Right ventricle myocardium inferior (tissue), 1 donor: Measurements from ENCODE around the gene LY6G6D. TPM values are rescaled to one million over a fixed set of nuclear protein-coding genes. Genes with fewer than 3 reads are reported as not detected.
A peak's percentile ranks its signal among the peaks of the same experiment; 100 is the strongest.

Experiments used
- ATAC-seq: fragments of 200-7000 bp; cut with Tn5 transposase; one replicate; pipeline ENCODE4 v1.9.1; 2020; ENCODE audit warnings: mild to moderate bottlenecking, moderate library complexity
- DNase-seq: peaks from one replicate; pipeline ENCODE4 v3.0.0; 2021; ENCODE audit errors: missing footprints
- intact Hi-C: fragments of 100-400 bp; cut with DNase I; formaldehyde crosslinking; loops from one replicate; pipeline ENCODE4 v1.11.0; 2022
- long read RNA-seq: library from polyadenylated mRNA; unstranded; transcript quantifications from one replicate; pipeline ENCODE4 v2.0.0, GENCODE V29; 2021
- total RNA-seq: library from RNA; stranded (reverse); fragmentation: NEBNext Ultra II Directional; extraction: Animal tissue kit (Norgen Biotek cat#: 25700); gene quantifications from one replicate; pipeline ENCODE4 v1.2.1, GENCODE V29; 2021
- donor health status: DM: no; HTN: yes; CAD: no; lungs with severe emphysema.

The LY6G6D gene
- total RNA-seq = not detected
- long read RNA-seq = 0 reads

- DNase-seq (no peak), ATAC-seq (no peak)
- intact Hi-C loops = no loop called here
Measured at GRCh38 chr6:31715022-31715958, at the start of gene LY6G6D. LY6G6D (plus strand) TSS chr6:31715348; CDS start chr6:31715356, 8 bp downstream.

GRCh38 chr6:31665501-31666336 lies 49.4 kb upstream of the LY6G6D start, which contains the start of gene CSNK2B:
CSNK2B (plus strand) TSS chr6:31666080; CDS start chr6:31666832, 752 bp downstream.
- intact Hi-C loops = loop anchor here (1.0 to 10.0 kb wide), 4 partner anchors 13 to 509 kb away; partner anchors contain the start of genes ABHD16A, AGPAT1, BAG6 and RNF5
- ATAC-seq (peak; percentile 92), DNase-seq (peak; percentile 99)

GRCh38 chr6:31666337-31666965 lies 48.7 kb upstream of the LY6G6D start:
- DNase-seq (no peak), ATAC-seq (no peak)
- intact Hi-C loops = loop anchor here (2.0 to 10.0 kb wide), 3 partner anchors 36 to 508 kb away; partner anchors contain the start of genes ABHD16A, AGPAT1 and RNF5

- DNase-seq (no peak), ATAC-seq (no peak)
- intact Hi-C loops = loop anchor here (5.0 to 10.0 kb wide), 2 partner anchors 163 to 505 kb away; partner anchors contain the start of genes AGPAT1 and RNF5
Measured at GRCh38 chr6:31669676-31670075, 45.5 kb upstream of the LY6G6D start, which contains the start of gene LY6G5B. LY6G5B (plus strand) TSS chr6:31669976; CDS start chr6:31670951, 975 bp downstream.

GRCh38 chr6:31676322-31676903 lies 38.7 kb upstream of the LY6G6D start:
- intact Hi-C loops = no loop called here
- ATAC-seq (no peak), DNase-seq (no peak)

GRCh38 chr6:31676904-31677303 lies 38.2 kb upstream of the LY6G6D start:
- ATAC-seq = no peak
- intact Hi-C loops = no loop called here
- DNase-seq = no peak

- intact Hi-C loops = no loop called here
- ATAC-seq (no peak), DNase-seq (no peak)
Measured at GRCh38 chr6:31677955-31678354, 37.2 kb upstream of the LY6G6D start.

- DNase-seq (peak; percentile 89), ATAC-seq (peak; percentile 91)
- intact Hi-C loops = loop anchor here (2.0 to 10.0 kb wide), 6 partner anchors 48 to 272 kb away; partner anchors contain the start of genes DDAH2 and NEU1
Measured at GRCh38 chr6:31680226-31681134, 34.7 kb upstream of the LY6G6D start, which contains the start of gene LY6G5C. LY6G5C (minus strand) TSS chr6:31681067; CDS start chr6:31680373, 694 bp downstream.

- DNase-seq = no peak
- peak; percentile 48 for ATAC-seq
- intact Hi-C loops = loop anchor here (2.0 to 10.0 kb wide), 6 partner anchors 48 to 272 kb away; partner anchors contain the start of genes DDAH2 and NEU1
Measured at GRCh38 chr6:31681135-31681671, 33.9 kb upstream of the LY6G6D start.

- DNase-seq = no peak
- ATAC-seq = no peak
- intact Hi-C loops = loop anchor here (5.0 to 10.0 kb wide), 2 partner anchors 149 to 181 kb away; partner anchors contain the start of gene NEU1
Measured at GRCh38 chr6:31683591-31683990, 31.6 kb upstream of the LY6G6D start.

GRCh38 chr6:31686483-31686882 lies 28.7 kb upstream of the LY6G6D start:
- DNase-seq (no peak), ATAC-seq (no peak)
- intact Hi-C loops = loop anchor here (10.0 kb wide), 1 partner anchor 178 kb away; the partner anchor contains the start of gene NEU1

GRCh38 chr6:31687321-31687720 lies 27.8 kb upstream of the LY6G6D start:
- no peak for ATAC-seq
- intact Hi-C loops = loop anchor here (10.0 kb wide), 1 partner anchor 177 kb away; the partner anchor contains the start of gene NEU1
- no peak for DNase-seq

- intact Hi-C loops = loop anchor here (10.0 kb wide), 1 partner anchor 177 kb away; the partner anchor contains the start of gene NEU1
- no peak for DNase-seq
- no peak for ATAC-seq
Measured at GRCh38 chr6:31687860-31688693, 27.1 kb upstream of the LY6G6D start.

- DNase-seq (no peak), ATAC-seq (no peak)
- intact Hi-C loops = loop anchor here (10.0 kb wide), 1 partner anchor 175 kb away; the partner anchor contains the start of gene NEU1
Measured at GRCh38 chr6:31689249-31690110, 25.7 kb upstream of the LY6G6D start.
